B cell (primary cell): ENCODE results near the gene COMT. TPM values are rescaled to one million over a fixed set of nuclear protein-coding genes. Genes with fewer than 3 reads are reported as not detected.

Experiments used
- ATAC-seq: fragments of 200-7000 bp; cut with Tn5 transposase; one replicate; pipeline ENCODE4 v1.10.0; 2021; ENCODE audit warnings: low read depth, mild to moderate bottlenecking, moderate number of reproducible peaks, moderate library complexity
- CTCF ChIA-PET: fragments of 350-600 bp; sonication (Branson Sonifier 250); formaldehyde crosslinking; loops from one replicate; lab custom pipeline; 2021; ENCODE audit warnings: antibody characterized with exemption, inconsistent platforms; lab: Charles Lee
- POLR2A ChIA-PET: fragments of 350-600 bp; sonication (Branson Sonifier 250); formaldehyde crosslinking; loops from one replicate; lab custom pipeline; 2021; ENCODE audit warnings: antibody characterized with exemption; lab: Charles Lee
- DNase-seq: peaks from one replicate; pipeline ENCODE4 v3.0.0; 2013
- H2AFZ ChIP-seq: 2 replicates; pipeline ENCODE4 v1.6.1; 2012; ENCODE audit warnings: mild to moderate bottlenecking, low read depth, low read length; ENCODE audit not compliant: insufficient read depth, poor library complexity, severe bottlenecking
- H3K27ac ChIP-seq, 2 donors: 1 replicate in 1 of 2; 2 replicates in 1 of 2; pipeline ENCODE4 v1.5.1; 2012 to 2013; ENCODE audit warnings: low read length in 2 of 2, mild to moderate bottlenecking in 2 of 2, moderate library complexity in 1 of 2
- H3K27me3 ChIP-seq, 4 experiments: fragments of 200-600 bp in 1 of 4; sonication (generic) in 1 of 4; replicated peaks in 1 of 4; 1 replicate in 2 of 4; 2 replicates in 2 of 4; pipeline versions ENCODE4 v1.6.1 to v1.7.0; 2013 to 2016; ENCODE audit warnings: low read length in 3 of 4, mild to moderate bottlenecking in 2 of 4, mixed read lengths in 1 of 4, moderate library complexity in 1 of 4; ENCODE audit not compliant: insufficient read depth in 4 of 4, control insufficient read depth in 3 of 4; ENCODE audit errors: control extremely low read depth in 1 of 4
- H3K36me3 ChIP-seq, 2 experiments: replicated peaks in 1 of 2; 1 replicate in 1 of 2; 2 replicates in 1 of 2; pipeline versions ENCODE4 v1.6.1 to v1.7.1; 2013; ENCODE audit warnings: low read length in 1 of 2; ENCODE audit not compliant: insufficient read depth in 2 of 2, control insufficient read depth in 1 of 2; ENCODE audit errors: control extremely low read depth in 1 of 2, extremely low read depth in 1 of 2
- H3K4me1 ChIP-seq, 2 donors: fragments of 200-600 bp in 1 of 2; sonication (generic) in 1 of 2; 1 replicate in 1 of 2; 2 replicates in 1 of 2; pipeline versions ENCODE4 v1.5.1 to v1.6.1; 2013 to 2017; ENCODE audit warnings: low read length in 2 of 2; ENCODE audit not compliant: control insufficient read depth in 2 of 2, insufficient read depth in 2 of 2
- H3K4me2 ChIP-seq: replicated peaks from 2 replicates; pipeline ENCODE3; 2012; ENCODE audit warnings: mild to moderate bottlenecking, low read depth, low read length; ENCODE audit not compliant: poor library complexity, severe bottlenecking
- H3K4me3 ChIP-seq, 5 experiments: fragments of 200-600 bp in 1 of 5; sonication (generic) in 1 of 5; 1 replicate in 3 of 5; 2 replicates in 2 of 5; pipeline versions ENCODE4 v1.5.1 to v1.7.0; 2011 to 2016; ENCODE audit warnings: low read length in 4 of 5, mild to moderate bottlenecking in 4 of 5, low read depth in 2 of 5, control low read depth in 1 of 5, moderate library complexity in 1 of 5; ENCODE audit not compliant: insufficient read depth in 1 of 5; ENCODE audit errors: control extremely low read depth in 1 of 5, extremely low read depth in 1 of 5
- H3K79me2 ChIP-seq: fragments of 200-600 bp; sonication (generic); one replicate; pipeline ENCODE4 v1.6.0; 2016; ENCODE audit warnings: low read length; ENCODE audit not compliant: control insufficient read depth, insufficient read depth
- H3K9ac ChIP-seq: fragments of 200-600 bp; sonication (generic); 2 replicates; pipeline ENCODE4 v1.6.1; 2017; ENCODE audit warnings: mild to moderate bottlenecking, low read length, moderate library complexity
- H3K9me3 ChIP-seq, 3 donors: one replicate each; pipeline versions ENCODE4 v1.6.1 to v1.7.1; 2013; ENCODE audit warnings: low read length in 2 of 3; ENCODE audit not compliant: control insufficient read depth in 2 of 3, insufficient read depth in 1 of 3; ENCODE audit errors: control extremely low read depth in 1 of 3
- H4K20me1 ChIP-seq: 2 replicates; pipeline ENCODE4 v1.6.0; 2012; ENCODE audit warnings: mild to moderate bottlenecking, low read length; ENCODE audit not compliant: insufficient read depth, control insufficient read depth, poor library complexity, severe bottlenecking
- H3K27ac Mint-ChIP-seq: one replicate; pipeline ENCODE4 v1.8.0; 2021; ENCODE audit warnings: mixed read lengths
- H3K27me3 Mint-ChIP-seq: one replicate; pipeline ENCODE4 v1.8.0; 2021; ENCODE audit warnings: mixed read lengths
- H3K4me1 Mint-ChIP-seq: one replicate; pipeline ENCODE4 v1.8.0; 2021; ENCODE audit warnings: mixed read lengths
- H3K4me3 Mint-ChIP-seq: one replicate; pipeline ENCODE4 v1.8.0; 2021; ENCODE audit warnings: mixed read lengths
- H3K9me3 Mint-ChIP-seq: one replicate; pipeline ENCODE4 v1.8.0; 2022; ENCODE audit warnings: mixed read lengths; ENCODE audit not compliant: insufficient read depth
- CTCF ChIP-seq: fragments of 200-600 bp; IDR thresholded peaks from one replicate; pipeline ENCODE4 v1.8.0; 2022; ENCODE audit warnings: antibody characterized with exemption, mild to moderate bottlenecking
- EZH2 ChIP-seq: IDR thresholded peaks from 2 replicates; pipeline ENCODE4 v1.6.1; 2012; ENCODE audit warnings: borderline replicate concordance, low read depth, mild to moderate bottlenecking, moderate library complexity, low read length; ENCODE audit not compliant: insufficient read depth, poor library complexity, severe bottlenecking
- WGBS: methylation state at CpG from one replicate; pipeline ENCODE4 v1.1.5; 2013; ENCODE audit warnings: missing lambda C conversion rate; ENCODE audit not compliant: insufficient coverage; 5-methylcytosine and 5-hydroxymethylcytosine counted together
- intact Hi-C: fragments of 100-400 bp; cut with micrococcal nuclease; formaldehyde crosslinking; loops from one replicate; pipeline ENCODE4 v1.10.0; 2022
- polyA plus RNA-seq: library from polyadenylated mRNA; depleted of rRNA; stranded (reverse); fragments of >200 nt; gene quantifications from 2 replicates; pipeline ENCODE4 v1.2.3, GENCODE V29; 2012
- total RNA-seq, 2 donors: library from RNA; stranded (reverse); fragments of 120-200 nt in 1 of 2; gene quantifications; 1 replicate in 1 of 2; 2 replicates in 1 of 2; pipeline versions ENCODE4 v1.2.3 to v1.2.4, GENCODE V29; 2013 to 2022

COMT gene
- total and polyA plus RNA-seq, 2 donors (not counting 1 experiment from before 2014, with no cell fraction given): 32.6 to 58.3 TPM

- Histone ChIP-seq H3K9ac (no peak overlapping the region), H3K9me3 (no peaks in the 10 kb centered on the region), H3K4me3 (no peak overlapping the region), H2AFZ (no peak overlapping the region), H3K27me3 (no peaks in the 10 kb centered on the region), H3K27ac (no peak overlapping the region), H3K4me1 (no peaks in the 10 kb centered on the region), H4K20me1 (no peaks in the 10 kb centered on the region), H3K36me3 (no peaks in the 10 kb centered on the region), H3K4me2 (no peak overlapping the region), H3K79me2 (no peaks in the 10 kb centered on the region)
- no peak for ATAC-seq
- intact Hi-C loops: no loop called here
- Mint-ChIP-seq H3K4me3 (no peak overlapping the region), H3K4me1 (no peaks in the 10 kb centered on the region), H3K9me3 (no peaks in the 10 kb centered on the region), H3K27ac (no peak overlapping the region), H3K27me3 (no peaks in the 10 kb centered on the region)
- ChIA-PET CTCF (no interaction called here), POLR2A (no interaction called here)
- TF ChIP-seq EZH2 (no peak), CTCF (no peak)
- 88% methylated on average over 3 of the region's 7 CpGs for WGBS
- DNase-seq: no peak
Observed at GRCh38 chr22:19927696-19928095, 13.9 kb upstream of the COMT start.

GRCh38 chr22:19928207-19928606, 13.4 kb upstream of the COMT start:
- POLR2A ChIA-PET: no interaction called here

More at GRCh38 chr22:19928207-19928606, 13.4 kb upstream of the COMT start:
- Histone ChIP-seq H3K27me3 (no peaks in the 10 kb centered on the region), H4K20me1 (no peaks in the 10 kb centered on the region), H3K9me3 (no peaks in the 10 kb centered on the region), H3K9ac (no peak overlapping the region), H3K36me3 (no peaks in the 10 kb centered on the region), H2AFZ (no peak overlapping the region), H3K4me1 (no peaks in the 10 kb centered on the region), H3K4me3 (no peak overlapping the region), H3K27ac (no peak overlapping the region), H3K4me2 (no peak overlapping the region), H3K79me2 (no peaks in the 10 kb centered on the region)
- no peak overlapping the region for H3K4me3 Mint-ChIP-seq
- DNase-seq (no peak), ATAC-seq (no peak)
- no peak overlapping the region for H3K27ac Mint-ChIP-seq
- no peaks in the 10 kb centered on the region for H3K9me3 Mint-ChIP-seq
- H3K27me3 Mint-ChIP-seq: no peaks in the 10 kb centered on the region
- no peak for TF ChIP-seq EZH2
- TF ChIP-seq CTCF: no peak
- CTCF ChIA-PET: no interaction called here
- H3K4me1 Mint-ChIP-seq: no peaks in the 10 kb centered on the region
- WGBS: 93% methylated on average over 6 of the region's 11 CpGs
- intact Hi-C loops: no loop called here
